SJSA1 (cell line): ENCODE results near the gene MSH2. TPM values are rescaled to one million over a fixed set of nuclear protein-coding genes. Genes with fewer than 3 reads are reported as not detected.
"Not testable (repeated sequence)": the region's sequence is repeated elsewhere in the genome, so short reads cannot be mapped to it uniquely, and the experiment has no call there.

Source experiments
- DNase-seq, 2 experiments: peaks; one replicate each; pipeline ENCODE4 v3.0.0-alpha.2; 2015 to 2020; ENCODE audit warnings: low spot score in 2 of 2, low read depth in 1 of 2
- H3K27ac ChIP-seq: fragments of 250-450 bp; sonication (Bioruptor Pico); 2 replicates; pipeline ENCODE4 v1.5.1; 2020; ENCODE audit warnings: mild to moderate bottlenecking, moderate library complexity
- H3K27me3 ChIP-seq: fragments of 250-450 bp; sonication (Bioruptor Pico); replicated peaks from 2 replicates; pipeline ENCODE4 v1.5.1; 2020; ENCODE audit warnings: mild to moderate bottlenecking, moderate library complexity
- H3K36me3 ChIP-seq: fragments of 250-450 bp; sonication (Bioruptor Pico); 2 replicates; pipeline ENCODE4 v1.5.1; 2020; ENCODE audit warnings: mild to moderate bottlenecking
- H3K4me1 ChIP-seq: fragments of 250-450 bp; sonication (Bioruptor Pico); replicated peaks from 2 replicates; pipeline ENCODE4 v1.6.1; 2021; ENCODE audit warnings: mild to moderate bottlenecking
- H3K4me3 ChIP-seq: fragments of 250-450 bp; sonication (Bioruptor Pico); 2 replicates; pipeline ENCODE4 v1.5.1; 2020; ENCODE audit warnings: mild to moderate bottlenecking
- H3K9me3 ChIP-seq: fragments of 250-450 bp; sonication (Bioruptor Pico); replicated peaks from 2 replicates; pipeline ENCODE4 v1.5.1; 2020; ENCODE audit warnings: mild to moderate bottlenecking
- total RNA-seq: library from RNA; depleted of rRNA; stranded (reverse); fragments of >200 nt; shearing (Covaris generic); gene quantifications from 2 replicates; pipeline ENCODE4 v1.2.3, GENCODE V29; 2014

MSH2 gene
- total RNA-seq, 1 experiment from 2014 or later, result 50.4 TPM

DNA sequence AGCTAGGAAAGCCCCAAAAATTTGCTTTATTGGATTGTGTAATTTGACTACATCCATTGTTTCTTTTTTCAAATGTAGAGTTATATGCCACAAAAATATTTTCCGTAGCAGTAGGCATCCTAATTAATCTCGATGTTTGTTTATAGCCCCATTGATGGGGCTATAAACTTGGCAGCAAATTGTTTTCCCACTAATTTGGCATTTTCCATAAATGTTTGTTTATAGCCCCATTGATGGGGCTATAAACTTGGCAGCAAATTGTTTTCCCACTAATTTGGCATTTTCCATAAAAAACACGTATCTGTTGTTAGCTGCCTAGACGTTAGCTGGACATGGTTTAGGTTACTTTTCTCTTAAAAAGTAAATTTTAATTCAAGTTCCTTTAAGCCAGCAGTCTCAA lies 23.8 kb downstream of the MSH2 start:
- Histone ChIP-seq H3K4me3 (no peak overlapping the region), H3K36me3 (peaks cover 40% of the 10 kb centered on the region), H3K27ac (no peak overlapping the region), H3K4me1 (peaks cover 3% of the 10 kb centered on the region; the same call in 1 of the 2 replicates), H3K27me3 (no peaks in the 10 kb centered on the region), H3K9me3 (no peaks in the 10 kb centered on the region)
- DNase-seq, result no peak

- no peaks in the 10 kb centered on the region for H3K9me3 ChIP-seq
- no peak overlapping the region for H3K4me3 ChIP-seq
- H3K27ac ChIP-seq, result no peak overlapping the region
- H3K27me3 ChIP-seq, result no peaks in the 10 kb centered on the region
- H3K36me3 ChIP-seq, result peaks cover 23% of the 10 kb centered on the region
- DNase-seq, result no peak
- no peaks in the 10 kb centered on the region for H3K4me1 ChIP-seq
Observed at GRCh38 chr2:47429795-47430194, 26.8 kb downstream of the MSH2 start.

DNA sequence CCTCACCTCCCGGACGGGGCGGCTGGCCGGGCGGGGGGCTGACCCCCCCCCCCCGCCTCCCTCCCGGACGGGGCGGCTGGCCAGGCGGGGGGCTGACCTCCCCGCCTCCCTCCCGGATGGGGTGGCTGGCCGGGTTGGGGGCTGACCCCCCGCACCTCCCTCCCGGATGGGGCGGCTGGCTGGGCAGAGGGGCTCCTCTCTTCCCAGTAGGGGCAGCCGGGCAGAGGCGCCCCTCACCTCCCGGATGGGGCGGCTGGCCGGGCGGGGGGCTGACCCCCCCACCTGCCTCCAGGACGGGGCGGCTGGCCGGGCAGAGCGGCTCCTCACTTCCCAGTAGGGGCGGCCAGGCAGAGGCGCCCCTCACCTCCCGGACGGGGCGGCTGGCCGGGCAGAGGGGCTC lies 30.1 kb downstream of the MSH2 start:
- H3K27ac ChIP-seq, H3K4me3 ChIP-seq, H3K9me3 ChIP-seq, H3K4me1 ChIP-seq, DNase-seq, H3K27me3 ChIP-seq: not testable (repeated sequence)
- H3K36me3 ChIP-seq, result peaks cover 32% of the 10 kb centered on the region

- peaks cover 35% of the 10 kb centered on the region for H3K36me3 ChIP-seq
- H3K4me3 ChIP-seq, H3K27me3 ChIP-seq: not testable (repeated sequence)
Observed at GRCh38 chr2:47433445-47433844, 30.5 kb downstream of the MSH2 start.

GRCh38 chr2:47437287-47437686 lies 34.3 kb downstream of the MSH2 start:
- Histone ChIP-seq H3K9me3 (no peaks in the 10 kb centered on the region), H3K27ac (no peak overlapping the region), H3K36me3 (peaks cover 21% of the 10 kb centered on the region), H3K27me3 (no peaks in the 10 kb centered on the region), H3K4me3 (no peak overlapping the region), H3K4me1 (no peaks in the 10 kb centered on the region)
- DNase-seq, result no peak

More at GRCh38 chr2:47433445-47433844, 30.5 kb downstream of the MSH2 start:
- H3K9me3 ChIP-seq, DNase-seq, H3K27ac ChIP-seq, H3K4me1 ChIP-seq: not testable (repeated sequence)

- no peaks in the 10 kb centered on the region for H3K9me3 ChIP-seq
- H3K27me3 ChIP-seq, result no peaks in the 10 kb centered on the region
- H3K4me1 ChIP-seq, result no peaks in the 10 kb centered on the region
- no peak overlapping the region for H3K4me3 ChIP-seq
- no peak for DNase-seq
- H3K36me3 ChIP-seq, result peaks cover 26% of the 10 kb centered on the region
- H3K27ac ChIP-seq, result no peak overlapping the region
Observed at GRCh38 chr2:47438106-47438505, 35.1 kb downstream of the MSH2 start.

- Histone ChIP-seq H3K36me3 (peaks cover 26% of the 10 kb centered on the region), H3K27me3 (no peaks in the 10 kb centered on the region), H3K27ac (no peak overlapping the region), H3K4me1 (no peaks in the 10 kb centered on the region), H3K9me3 (no peaks in the 10 kb centered on the region), H3K4me3 (no peak overlapping the region)
- no peak for DNase-seq
Observed at GRCh38 chr2:47438783-47439182, 35.8 kb downstream of the MSH2 start.

GRCh38 chr2:47451790-47452189 lies 48.8 kb downstream of the MSH2 start:
- no peaks in the 10 kb centered on the region for H3K4me1 ChIP-seq
- no peak for DNase-seq

DNA sequence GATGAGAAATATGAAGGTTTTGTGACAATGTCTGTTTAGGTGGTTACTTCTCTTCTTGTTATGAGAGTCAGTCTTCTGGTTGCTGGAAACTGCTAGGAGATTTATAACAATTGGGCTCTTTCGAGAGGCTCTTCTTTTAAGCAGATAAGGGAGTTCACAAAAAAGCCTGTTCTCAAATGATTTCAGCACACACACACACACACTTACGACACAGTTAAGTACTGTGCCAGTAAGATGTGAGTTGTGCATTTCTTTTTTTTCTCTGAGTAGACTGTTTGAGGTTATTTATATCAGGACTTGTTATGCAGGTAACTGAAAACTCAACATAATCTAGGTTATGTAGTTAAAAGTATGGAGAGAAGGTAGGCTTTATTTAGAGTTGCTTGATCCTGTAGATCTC lies 49.8 kb downstream of the MSH2 start:
- Histone ChIP-seq H3K27ac (no peak overlapping the region), H3K27me3 (no peaks in the 10 kb centered on the region), H3K36me3 (peaks cover 9% of the 10 kb centered on the region; the same call in 1 of the 2 replicates), H3K9me3 (no peaks in the 10 kb centered on the region), H3K4me1 (no peaks in the 10 kb centered on the region), H3K4me3 (no peak overlapping the region)
- DNase-seq, result no peak

More at GRCh38 chr2:47451790-47452189, 48.8 kb downstream of the MSH2 start:
- Histone ChIP-seq H3K4me3 (no peak overlapping the region), H3K36me3 (peaks cover 9% of the 10 kb centered on the region; the same call in 1 of the 2 replicates), H3K27ac (no peak overlapping the region), H3K27me3 (no peaks in the 10 kb centered on the region), H3K9me3 (no peaks in the 10 kb centered on the region)

DNA sequence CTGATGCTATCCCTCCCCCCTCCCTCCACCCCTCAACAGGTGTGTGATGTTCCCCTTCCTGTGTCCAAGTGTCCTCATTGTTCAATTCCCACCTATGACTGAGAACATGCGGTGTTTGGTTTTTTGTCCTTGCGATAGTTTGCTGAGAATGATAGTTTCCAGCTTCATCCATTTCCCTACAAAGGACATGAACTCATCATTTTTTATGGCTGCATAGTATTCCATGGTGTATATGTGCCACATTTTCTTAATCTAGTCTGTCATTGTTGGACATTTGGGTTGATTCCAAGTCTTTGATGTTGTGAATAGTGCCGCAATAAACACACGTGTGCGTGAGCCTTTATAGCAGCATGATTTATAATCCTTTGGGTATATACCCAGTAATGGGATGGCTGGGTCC lies 51.9 kb downstream of the MSH2 start:
- H3K4me3 ChIP-seq, H3K9me3 ChIP-seq, H3K27me3 ChIP-seq, H3K27ac ChIP-seq, H3K4me1 ChIP-seq, DNase-seq, H3K36me3 ChIP-seq: not testable (repeated sequence)

DNA sequence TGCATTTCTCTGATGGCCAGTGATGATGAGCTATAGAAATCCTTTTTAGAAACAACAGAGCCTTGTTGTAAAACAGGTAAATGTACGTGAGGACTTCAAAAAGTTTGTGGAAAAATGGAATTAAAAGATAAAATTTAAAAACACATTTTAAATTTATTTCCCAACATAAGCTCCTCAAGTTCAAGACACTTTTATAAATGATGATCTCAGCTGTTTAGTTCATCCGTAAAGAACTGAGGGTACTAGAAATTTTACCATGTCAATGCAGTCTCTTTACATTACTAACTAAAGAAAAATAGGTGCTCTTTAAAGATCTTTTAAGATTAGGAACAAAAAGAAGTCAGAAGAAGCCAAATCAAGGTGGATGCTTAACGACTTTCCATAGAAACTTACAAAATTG lies 52.5 kb downstream of the MSH2 start:
- no peak overlapping the region for H3K27ac ChIP-seq
- peaks cover 7% of the 10 kb centered on the region for H3K36me3 ChIP-seq
- no peaks in the 10 kb centered on the region for H3K9me3 ChIP-seq
- no peak for DNase-seq
- H3K4me3 ChIP-seq, result no peak overlapping the region
- peaks cover 10% of the 10 kb centered on the region for H3K4me1 ChIP-seq
- H3K27me3 ChIP-seq, result 0 out of 2 replicates have a peak, but pooled peaks cover 6% of the 10 kb centered on the region

- Histone ChIP-seq H3K36me3 (peaks cover 7% of the 10 kb centered on the region), H3K27ac (no peak overlapping the region), H3K27me3 (0 out of 2 replicates have a peak, but pooled peaks cover 6% of the 10 kb centered on the region), H3K4me3 (no peak overlapping the region), H3K9me3 (no peaks in the 10 kb centered on the region), H3K4me1 (peaks cover 11% of the 10 kb centered on the region)
- no peak for DNase-seq
Observed at GRCh38 chr2:47456851-47457250, 53.9 kb downstream of the MSH2 start.

DNA sequence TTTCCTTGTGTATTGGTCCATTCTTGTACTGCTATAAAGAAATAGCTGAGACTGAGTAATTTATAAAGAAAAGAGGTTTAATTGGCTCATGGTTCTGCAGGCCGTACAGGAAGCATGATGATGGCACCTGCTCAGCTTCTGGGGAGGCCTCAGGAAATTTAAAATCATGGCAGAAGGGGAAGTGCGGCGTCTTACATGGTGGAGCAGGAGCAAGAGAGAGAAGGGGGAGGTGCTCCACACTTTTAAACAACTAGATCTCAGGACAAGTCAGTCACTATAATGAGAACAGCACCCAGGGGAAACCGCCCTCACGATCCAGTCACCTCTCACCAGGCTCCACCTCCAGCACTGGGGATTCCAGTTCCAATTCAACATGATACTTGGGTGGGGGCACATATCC lies 54.3 kb downstream of the MSH2 start:
- H3K27ac ChIP-seq, result no peak overlapping the region
- no peaks in the 10 kb centered on the region for H3K9me3 ChIP-seq
- H3K4me1 ChIP-seq, result peaks cover 11% of the 10 kb centered on the region
- no peak overlapping the region for H3K4me3 ChIP-seq
- H3K27me3 ChIP-seq, result 0 out of 2 replicates have a peak, but pooled peaks cover 6% of the 10 kb centered on the region
- H3K36me3 ChIP-seq, result peaks cover 7% of the 10 kb centered on the region
- DNase-seq, result no peak

DNA sequence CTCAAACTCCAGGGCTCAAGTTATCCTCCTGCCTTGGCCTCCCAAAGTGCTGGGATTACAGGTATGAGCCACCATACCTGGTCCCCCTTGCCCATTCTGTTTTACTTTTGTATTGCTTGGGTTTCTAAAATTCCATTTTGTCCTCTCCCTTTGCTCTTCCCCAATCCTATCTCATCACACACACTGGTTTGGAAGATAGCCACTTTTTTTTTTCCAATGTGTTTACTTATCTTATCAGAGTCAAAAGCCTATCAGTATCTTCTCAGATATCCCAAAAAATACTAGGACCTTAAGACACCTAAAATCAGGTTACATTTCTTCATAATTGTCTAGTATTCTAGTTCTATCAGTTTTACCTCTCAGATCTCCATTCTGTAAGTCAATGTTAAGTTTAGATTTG lies 56.1 kb downstream of the MSH2 start:
- Histone ChIP-seq H3K4me3 (no peak overlapping the region), H3K27me3 (0 out of 2 replicates have a peak, but pooled peaks cover 6% of the 10 kb centered on the region), H3K4me1 (peaks cover 11% of the 10 kb centered on the region), H3K36me3 (peaks cover 18% of the 10 kb centered on the region), H3K9me3 (no peaks in the 10 kb centered on the region), H3K27ac (no peak overlapping the region)
- DNase-seq, result no peak

DNA sequence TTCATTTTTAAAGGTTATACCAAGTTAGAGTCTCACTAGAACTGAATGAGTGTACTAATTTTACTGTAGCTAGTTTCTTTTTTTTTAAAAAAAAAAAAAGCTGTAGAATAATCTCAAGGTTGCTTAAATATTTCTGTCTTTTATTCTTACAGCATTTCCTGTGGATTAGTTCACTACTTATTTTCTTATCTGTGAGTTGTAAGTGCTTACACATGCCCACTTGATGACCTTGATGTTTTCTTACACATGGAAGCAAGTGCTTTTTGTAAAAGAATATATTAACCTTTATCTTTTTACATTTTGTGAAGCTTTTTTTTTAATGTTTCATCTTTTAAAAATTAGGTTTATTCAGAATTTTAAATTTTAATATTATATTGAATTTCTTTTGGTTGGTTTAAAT lies 57.8 kb downstream of the MSH2 start:
- Histone ChIP-seq H3K27me3 (0 out of 2 replicates have a peak, but pooled peaks cover 6% of the 10 kb centered on the region), H3K36me3 (peaks cover 21% of the 10 kb centered on the region), H3K27ac (no peak overlapping the region), H3K4me1 (peaks cover 19% of the 10 kb centered on the region), H3K9me3 (no peaks in the 10 kb centered on the region), H3K4me3 (no peak overlapping the region)
- no peak for DNase-seq
